Sigmoid colon (tissue), 4 donors: Measurements from ENCODE around the gene DOCK1.

Source experiments
- EP300 ChIP-seq, 4 donors: sonication (generic); formaldehyde crosslinking; IDR thresholded peaks; one replicate each; pipeline ENCODE4 v1.6.1; 2017; ENCODE audit warnings: antibody characterized with exemption in 4 of 4
- POLR2A ChIP-seq, 2 donors: fragments of 450-650 bp; IDR thresholded peaks; one replicate each; pipeline ENCODE4 v1.6.1; 2016; ENCODE audit warnings: antibody characterized with exemption in 2 of 2, mild to moderate bottlenecking in 2 of 2, moderate library complexity in 2 of 2
- POLR2AphosphoS5 ChIP-seq, 4 donors: sonication (generic); formaldehyde crosslinking; IDR thresholded peaks; one replicate each; pipeline ENCODE4 v1.6.1; 2017; ENCODE audit warnings: antibody characterized with exemption in 4 of 4
- TF ChIP-seq, protein P1 (sequence below), 4 experiments: fragments of 450-650 bp in 3 of 4; fragments of 200-600 bp in 1 of 4; IDR thresholded peaks; one replicate each; pipeline ENCODE4 v1.5.1; 2016 to 2019; ENCODE audit warnings: antibody characterized with exemption in 4 of 4, mild to moderate bottlenecking in 3 of 4, moderate library complexity in 2 of 4

DNA sequence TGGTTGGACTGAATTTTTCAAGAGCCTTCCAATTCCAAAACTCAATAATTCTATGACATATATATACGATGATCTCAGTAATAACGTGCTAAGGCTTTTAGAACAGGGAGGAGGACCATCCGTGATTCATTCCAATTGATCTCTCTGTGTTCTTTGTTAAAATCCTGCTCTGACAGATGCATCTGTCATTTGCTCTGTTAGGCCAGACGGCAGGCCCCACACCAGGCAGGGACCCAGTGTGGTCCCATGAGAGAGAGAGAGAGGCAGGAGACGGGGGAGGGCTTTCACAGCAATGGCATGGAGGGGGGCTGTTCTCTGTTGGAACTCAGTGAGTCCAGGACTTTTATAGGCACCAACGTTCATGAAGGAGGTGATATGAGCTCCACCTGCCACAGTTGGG lies 451.1 kb downstream of the DOCK1 start:
- TF ChIP-seq, protein P1, sequence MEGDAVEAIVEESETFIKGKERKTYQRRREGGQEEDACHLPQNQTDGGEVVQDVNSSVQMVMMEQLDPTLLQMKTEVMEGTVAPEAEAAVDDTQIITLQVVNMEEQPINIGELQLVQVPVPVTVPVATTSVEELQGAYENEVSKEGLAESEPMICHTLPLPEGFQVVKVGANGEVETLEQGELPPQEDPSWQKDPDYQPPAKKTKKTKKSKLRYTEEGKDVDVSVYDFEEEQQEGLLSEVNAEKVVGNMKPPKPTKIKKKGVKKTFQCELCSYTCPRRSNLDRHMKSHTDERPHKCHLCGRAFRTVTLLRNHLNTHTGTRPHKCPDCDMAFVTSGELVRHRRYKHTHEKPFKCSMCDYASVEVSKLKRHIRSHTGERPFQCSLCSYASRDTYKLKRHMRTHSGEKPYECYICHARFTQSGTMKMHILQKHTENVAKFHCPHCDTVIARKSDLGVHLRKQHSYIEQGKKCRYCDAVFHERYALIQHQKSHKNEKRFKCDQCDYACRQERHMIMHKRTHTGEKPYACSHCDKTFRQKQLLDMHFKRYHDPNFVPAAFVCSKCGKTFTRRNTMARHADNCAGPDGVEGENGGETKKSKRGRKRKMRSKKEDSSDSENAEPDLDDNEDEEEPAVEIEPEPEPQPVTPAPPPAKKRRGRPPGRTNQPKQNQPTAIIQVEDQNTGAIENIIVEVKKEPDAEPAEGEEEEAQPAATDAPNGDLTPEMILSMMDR (IDR thresholded peaks at IDR 0.05): no peak
- TF ChIP-seq POLR2A (IDR thresholded peaks at IDR 0.05) (no peak), POLR2AphosphoS5 (IDR thresholded peaks at IDR 0.05) (no peak), EP300 (IDR thresholded peaks at IDR 0.05) (no peak)
